ENCODE data around the gene FAM53B. TPM values are rescaled to one million over a fixed set of nuclear protein-coding genes. Genes with fewer than 3 reads are reported as not detected.

FAM53B gene, protein sequence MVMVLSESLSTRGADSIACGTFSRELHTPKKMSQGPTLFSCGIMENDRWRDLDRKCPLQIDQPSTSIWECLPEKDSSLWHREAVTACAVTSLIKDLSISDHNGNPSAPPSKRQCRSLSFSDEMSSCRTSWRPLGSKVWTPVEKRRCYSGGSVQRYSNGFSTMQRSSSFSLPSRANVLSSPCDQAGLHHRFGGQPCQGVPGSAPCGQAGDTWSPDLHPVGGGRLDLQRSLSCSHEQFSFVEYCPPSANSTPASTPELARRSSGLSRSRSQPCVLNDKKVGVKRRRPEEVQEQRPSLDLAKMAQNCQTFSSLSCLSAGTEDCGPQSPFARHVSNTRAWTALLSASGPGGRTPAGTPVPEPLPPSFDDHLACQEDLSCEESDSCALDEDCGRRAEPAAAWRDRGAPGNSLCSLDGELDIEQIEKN
- total RNA-seq: 26.0 and 59.4 TPM in 2 replicates

GRCh38 chr10:124744102-124745050 is at the start of gene FAM53B:
FAM53B (minus strand) TSS chr10:124744378; CDS start chr10:124706713, 37,665 bp downstream.

DNA sequence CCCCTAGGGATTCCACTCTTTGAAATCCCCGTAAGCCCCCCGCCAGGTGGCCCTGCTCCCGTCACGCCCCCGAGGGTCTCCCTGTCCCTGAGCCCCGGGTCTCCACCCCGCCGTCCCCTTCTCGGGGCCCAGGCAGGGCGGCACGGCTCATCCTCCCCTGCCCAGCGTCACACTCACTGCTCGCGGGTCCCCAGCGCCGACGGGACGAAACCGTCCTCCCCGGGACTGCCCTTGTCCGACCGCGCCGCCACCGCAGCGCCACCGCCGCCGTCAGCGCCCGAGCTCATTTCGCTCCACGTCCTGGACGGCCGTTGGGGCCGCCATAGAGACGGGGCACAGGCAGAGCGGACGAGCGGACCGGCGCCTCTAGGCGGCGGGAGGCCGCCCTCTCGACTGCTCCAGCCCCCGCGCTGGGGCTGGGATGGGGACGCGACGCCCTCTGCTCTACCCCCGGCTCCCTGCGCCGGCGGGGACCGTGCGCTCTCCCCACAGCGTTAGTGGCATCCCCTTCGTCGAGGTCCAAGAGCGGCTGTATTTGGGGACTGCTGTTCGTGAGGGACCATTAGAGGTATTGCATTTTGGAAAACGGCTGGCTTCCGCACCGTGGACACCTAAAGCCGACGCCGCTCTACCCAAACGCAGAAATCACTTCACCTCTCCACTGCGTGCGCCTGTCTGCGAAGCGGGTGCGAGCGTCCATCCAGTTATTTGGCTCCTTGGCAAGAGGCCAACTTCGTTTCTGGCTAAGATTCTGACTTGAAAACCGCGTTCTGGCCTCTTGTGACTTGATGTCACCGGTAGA is 47.6 kb upstream of the FAM53B start, which contains the start of gene EEF1AKMT2:
Gene EEF1AKMT2 (minus strand): TSS at position 341 of the 802 bp plus-strand sequence. CDS start 54 bp downstream, at position 287.

Other genes with a start within 250 kb of the FAM53B start
- 15.4 and 20.6 TPM in 2 replicates for gene EEF1AKMT2, start 47.5 kb upstream of the FAM53B start, total RNA-seq
- 17.8 and 18.9 TPM in 2 replicates for gene ABRAXAS2, start 57.4 kb upstream of the FAM53B start, total RNA-seq
- gene ZRANB1, start 197.7 kb upstream of the FAM53B start, total RNA-seq: 33.5 and 40.7 TPM in 2 replicates